ENCODE results near the gene SPDYE6. TPM values are rescaled to one million over a fixed set of nuclear protein-coding genes. Genes with fewer than 3 reads are reported as not detected.

SPDYE6 gene
- total RNA-seq, 1 experiment from 2014 or later, result not detected

- no peak overlapping the region for H3K4me3 ChIP-seq
- H3F3A ChIP-seq (ENCODE audit: insufficient read depth, low read depth), result no peaks in the 10 kb centered on the region
- BruUV-seq (replicated peaks), result no TSS peak
- no peaks in the 10 kb centered on the region for H3K9me3 ChIP-seq (ENCODE audit: insufficient read depth, low read depth)
- no peaks in the 10 kb centered on the region for H3K36me3 ChIP-seq (ENCODE audit: low read depth)
- H3K79me2 ChIP-seq (ENCODE audit: low read depth), result no peaks in the 10 kb centered on the region
- no peaks in the 10 kb centered on the region for H4K20me1 ChIP-seq (ENCODE audit: insufficient read depth)
- H3K4me1 ChIP-seq (replicated peaks; ENCODE audit: insufficient read depth), result peaks cover 11% of the 10 kb centered on the region
- no peak overlapping the region for H3K4me2 ChIP-seq
- no peaks in the 10 kb centered on the region for H3K9me2 ChIP-seq (ENCODE audit: insufficient read depth)
- CTCF ChIA-PET, result interaction anchor here (0.6 kb wide), 1 partner anchor 1510 kb away, joined by 4 read pairs; no protein-coding TSS in a partner anchor
- intact Hi-C loops (cut with micrococcal nuclease; ENCODE audit: unreplicated experiment), result no loop called here
- DNase-seq, result no peak
- no peak for TF ChIP-seq EZH2 (IDR thresholded peaks at IDR 0.05; ENCODE audit: low read depth)
- H3K27ac ChIP-seq, result no peak overlapping the region
- no peak overlapping the region for H2AFZ ChIP-seq
- POLR2A ChIA-PET (ENCODE audit: unreplicated experiment), result no interaction called here
- no peaks in the 10 kb centered on the region for H3K27me3 ChIP-seq (ENCODE audit: insufficient read depth, low read depth)
Observed at GRCh38 chr7:102305414-102306268, 50.6 kb downstream of the SPDYE6 start.

GRCh38 chr7:102304668-102305067 is 51.6 kb downstream of the SPDYE6 start:
- POLR2A ChIA-PET (ENCODE audit: unreplicated experiment), result no interaction called here
- no TSS peak for BruUV-seq (replicated peaks)
- H3K4me1 ChIP-seq (replicated peaks; ENCODE audit: insufficient read depth), result peaks cover 11% of the 10 kb centered on the region
- H3F3A ChIP-seq (ENCODE audit: insufficient read depth, low read depth), result no peaks in the 10 kb centered on the region
- no peak for TF ChIP-seq CTCF (conservative IDR thresholded peaks at IDR 0.05)
- no peak for TF ChIP-seq EZH2 (IDR thresholded peaks at IDR 0.05; ENCODE audit: low read depth)
- H3K36me3 ChIP-seq (ENCODE audit: low read depth), result no peaks in the 10 kb centered on the region
- no peaks in the 10 kb centered on the region for H3K79me2 ChIP-seq (ENCODE audit: low read depth)
- H3K9me3 ChIP-seq (ENCODE audit: insufficient read depth, low read depth), result no peaks in the 10 kb centered on the region
- no peaks in the 10 kb centered on the region for H3K27me3 ChIP-seq (ENCODE audit: insufficient read depth, low read depth)
- no peak overlapping the region for H2AFZ ChIP-seq
- DNase-seq, result no peak
- intact Hi-C loops (cut with micrococcal nuclease; ENCODE audit: unreplicated experiment), result no loop called here
- no peaks in the 10 kb centered on the region for H3K9me2 ChIP-seq (ENCODE audit: insufficient read depth)
- H3K4me2 ChIP-seq, result no peak overlapping the region
- CTCF ChIA-PET, result interaction anchor here (0.6 kb wide), 1 partner anchor 1509 kb away, joined by 4 read pairs; no protein-coding TSS in a partner anchor
- H4K20me1 ChIP-seq (ENCODE audit: insufficient read depth), result no peaks in the 10 kb centered on the region
- no peak overlapping the region for H3K27ac ChIP-seq
- no peak overlapping the region for H3K4me3 ChIP-seq

- no peaks in the 10 kb centered on the region for H3K9me3 ChIP-seq (ENCODE audit: insufficient read depth, low read depth)
Observed at GRCh38 chr7:102303669-102304422, 52.4 kb downstream of the SPDYE6 start.

More at GRCh38 chr7:102303669-102304422, 52.4 kb downstream of the SPDYE6 start:
- no peaks in the 10 kb centered on the region for H3F3A ChIP-seq (ENCODE audit: insufficient read depth, low read depth)
- H3K4me3 ChIP-seq, result no peak overlapping the region
- H3K9me2 ChIP-seq (ENCODE audit: insufficient read depth), result no peaks in the 10 kb centered on the region
- ChIA-PET CTCF (no interaction called here), POLR2A (ENCODE audit: unreplicated experiment) (no interaction called here)
- no peak overlapping the region for H3K4me2 ChIP-seq
- intact Hi-C loops (cut with micrococcal nuclease; ENCODE audit: unreplicated experiment), result no loop called here
- H3K27ac ChIP-seq, result no peak overlapping the region
- no peak for TF ChIP-seq EZH2 (IDR thresholded peaks at IDR 0.05; ENCODE audit: low read depth)
- TF ChIP-seq CTCF (conservative IDR thresholded peaks at IDR 0.05), result no peak
- no peaks in the 10 kb centered on the region for H3K79me2 ChIP-seq (ENCODE audit: low read depth)
- no peaks in the 10 kb centered on the region for H3K36me3 ChIP-seq (ENCODE audit: low read depth)
- H4K20me1 ChIP-seq (ENCODE audit: insufficient read depth), result no peaks in the 10 kb centered on the region
- no peak for DNase-seq
- no TSS peak for BruUV-seq (replicated peaks)
- H3K27me3 ChIP-seq (ENCODE audit: insufficient read depth, low read depth), result no peaks in the 10 kb centered on the region
- no peak overlapping the region for H2AFZ ChIP-seq
- peaks cover 11% of the 10 kb centered on the region for H3K4me1 ChIP-seq (replicated peaks; ENCODE audit: insufficient read depth)
